ENCODE results near the gene POLR2E. TPM values are rescaled to one million over a fixed set of nuclear protein-coding genes. Genes with fewer than 3 reads are reported as not detected.

POLR2E gene
- polyA plus RNA-seq, 1 of the 3 experiments (the other 2 are of a cell fraction), result 283 TPM

- TF ChIP-seq GABPA (IDR thresholded peaks at IDR 0.05; ENCODE audit: low read depth) (no peak), TAF1 (IDR thresholded peaks at IDR 0.05; ENCODE audit: borderline replicate concordance, low read depth, low read length) (no peak), RXRA (IDR thresholded peaks at IDR 0.05; ENCODE audit: borderline replicate concordance, low read depth) (no peak), TCF12 (IDR thresholded peaks at IDR 0.05) (no peak), GATA2 (CRISPR knock-in tag; IDR thresholded peaks at IDR 0.05) (no peak), RAD21 (IDR thresholded peaks at IDR 0.05; ENCODE audit: low read length) (no peak), SMC3 (IDR thresholded peaks at IDR 0.05; ENCODE audit: low read depth, low read length) (no peak), EZH2phosphoT487 (IDR thresholded peaks at IDR 0.05; ENCODE audit: borderline replicate concordance, low read depth) (no peak), EP300 (IDR thresholded peaks at IDR 0.05; ENCODE audit: borderline replicate concordance in 1 of 2, low read depth in 1 of 2, low read length in 1 of 2) (no peak), NRF1 (IDR thresholded peaks at IDR 0.05; ENCODE audit: low read depth, low read length) (no peak), REST (IDR thresholded peaks at IDR 0.05; ENCODE audit: low read depth, low read length) (no peak), RFX5 (IDR thresholded peaks at IDR 0.05; ENCODE audit: low read length) (no peak), CHD2 (IDR thresholded peaks at IDR 0.05; ENCODE audit: low read length, partially characterized antibody) (no peak)
- Histone ChIP-seq H3K27ac (ENCODE audit: low read depth in 2 of 2, low read length in 1 of 2) (no peak overlapping the region), H3K9me2 (no peaks in the 10 kb centered on the region), H3K79me2 (ENCODE audit: insufficient read depth) (0 out of 2 replicates have a peak, but pooled peaks cover 10% of the 10 kb centered on the region), H3K9ac (no peak overlapping the region), H3K4me3 (ENCODE audit: low read depth in 2 of 2, low read length in 1 of 2) (no peak overlapping the region), H3K36me3 (replicated peaks in 1 of 2; ENCODE audit: control insufficient read depth in 1 of 2, insufficient read depth in 2 of 2, low read length in 1 of 2) (peaks cover 7 to 37% of the 10 kb centered on the region in 2 experiments), H3K4me2 (no peak overlapping the region), H3K9me3 (no peaks in the 10 kb centered on the region), H3K27me3 (ENCODE audit: insufficient read depth) (no peaks in the 10 kb centered on the region), H3F3A (replicated peaks; ENCODE audit: insufficient read depth) (peaks cover 12% of the 10 kb centered on the region), H4K20me1 (ENCODE audit: insufficient read depth) (no peaks in the 10 kb centered on the region), H3K4me1 (ENCODE audit: control insufficient read depth in 1 of 2, insufficient read depth in 2 of 2, low read depth in 1 of 2, low read length in 1 of 2) (peaks cover 0 to 8% of the 10 kb centered on the region in 2 experiments; a peak in 2 of 4 replicates), H2AFZ (ENCODE audit: low read depth) (no peak overlapping the region)
- 99% methylated on average over 10 of the region's 10 CpGs for WGBS (ENCODE audit: low lambda C conversion rate)
- CTCF ChIA-PET, result interaction anchor here (4.0 kb wide), 1 partner anchor 8 kb away, joined by 32 read pairs; no protein-coding TSS in a partner anchor
- POLR2A ChIA-PET, result no interaction called here
- no peak for DNase-seq
Observed at GRCh38 chr19:1121395-1121794, 26.2 kb upstream of the POLR2E start.

- no peak for TF ChIP-seq MEF2A (IDR thresholded peaks at IDR 0.05; ENCODE audit: borderline replicate concordance, low read depth)
- no peak for TF ChIP-seq USF1 (IDR thresholded peaks at IDR 0.05; ENCODE audit: borderline replicate concordance, low read depth)
- no peak for TF ChIP-seq GATA2 (CRISPR knock-in tag; IDR thresholded peaks at IDR 0.05)
- TF ChIP-seq FOXJ3 (CRISPR knock-in tag; IDR thresholded peaks at IDR 0.05), result no peak
- TF ChIP-seq, protein P1, sequence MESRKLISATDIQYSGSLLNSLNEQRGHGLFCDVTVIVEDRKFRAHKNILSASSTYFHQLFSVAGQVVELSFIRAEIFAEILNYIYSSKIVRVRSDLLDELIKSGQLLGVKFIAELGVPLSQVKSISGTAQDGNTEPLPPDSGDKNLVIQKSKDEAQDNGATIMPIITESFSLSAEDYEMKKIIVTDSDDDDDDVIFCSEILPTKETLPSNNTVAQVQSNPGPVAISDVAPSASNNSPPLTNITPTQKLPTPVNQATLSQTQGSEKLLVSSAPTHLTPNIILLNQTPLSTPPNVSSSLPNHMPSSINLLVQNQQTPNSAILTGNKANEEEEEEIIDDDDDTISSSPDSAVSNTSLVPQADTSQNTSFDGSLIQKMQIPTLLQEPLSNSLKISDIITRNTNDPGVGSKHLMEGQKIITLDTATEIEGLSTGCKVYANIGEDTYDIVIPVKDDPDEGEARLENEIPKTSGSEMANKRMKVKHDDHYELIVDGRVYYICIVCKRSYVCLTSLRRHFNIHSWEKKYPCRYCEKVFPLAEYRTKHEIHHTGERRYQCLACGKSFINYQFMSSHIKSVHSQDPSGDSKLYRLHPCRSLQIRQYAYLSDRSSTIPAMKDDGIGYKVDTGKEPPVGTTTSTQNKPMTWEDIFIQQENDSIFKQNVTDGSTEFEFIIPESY (IDR thresholded peaks at IDR 0.05; ENCODE audit: borderline replicate concordance, low read depth), result no peak
- Histone ChIP-seq H3K4me3 (ENCODE audit: low read depth in 2 of 2, low read length in 1 of 2) (no peak overlapping the region), H3K36me3 (replicated peaks in 1 of 2; ENCODE audit: control insufficient read depth in 1 of 2, insufficient read depth in 2 of 2, low read length in 1 of 2) (peaks cover 0 to 39% of the 10 kb centered on the region in 2 experiments), H3K9ac (no peak overlapping the region), H3K79me2 (ENCODE audit: insufficient read depth) (no peaks in the 10 kb centered on the region), H3K4me2 (no peak overlapping the region), H3K9me3 (no peaks in the 10 kb centered on the region), H3K9me2 (no peaks in the 10 kb centered on the region), H4K20me1 (ENCODE audit: insufficient read depth) (no peaks in the 10 kb centered on the region), H3F3A (replicated peaks; ENCODE audit: insufficient read depth) (peaks cover 8% of the 10 kb centered on the region), H3K27ac (ENCODE audit: low read depth in 2 of 2, low read length in 1 of 2) (no peak overlapping the region), H3K27me3 (ENCODE audit: insufficient read depth) (no peaks in the 10 kb centered on the region), H2AFZ (ENCODE audit: low read depth) (no peak overlapping the region), H3K4me1 (ENCODE audit: control insufficient read depth in 1 of 2, insufficient read depth in 2 of 2, low read depth in 1 of 2, low read length in 1 of 2) (no peaks in the 10 kb centered on the region)
- POLR2A ChIA-PET, result no interaction called here
- CTCF ChIA-PET, result no interaction called here
- WGBS (ENCODE audit: low lambda C conversion rate), result 97% methylated on average over 31 of the region's 50 CpGs
- no peak for DNase-seq
Observed at GRCh38 chr19:1119475-1120217, 24.5 kb upstream of the POLR2E start.
